ENCODE results near the gene CA4. TPM values are rescaled to one million over a fixed set of nuclear protein-coding genes. Genes with fewer than 3 reads are reported as not detected.

CA4 gene
- total RNA-seq, 1 experiment from 2014 or later, result 1.7 TPM

- H3K14ac ChIP-seq (ENCODE audit: insufficient read depth, low read length), result no peak overlapping the region
- no peak overlapping the region for H2BK15ac ChIP-seq (ENCODE audit: low read depth, low read length)
- H3K79me1 ChIP-seq (ENCODE audit: insufficient read depth, low read depth, low read length, poor library complexity, severe bottlenecking), result no peaks in the 10 kb centered on the region
- H4K91ac ChIP-seq (ENCODE audit: insufficient read length, low read depth, low read length), result no peak overlapping the region
- H3K4me3 Mint-ChIP-seq, result no peak overlapping the region
- H3K79me2 ChIP-seq (ENCODE audit: insufficient read depth, low read length), result no peaks in the 10 kb centered on the region
- H3K36me3 Mint-ChIP-seq (ENCODE audit: insufficient read depth in 1 of 3, low read depth in 3 of 3), result no peaks in the 10 kb centered on the region; a peak in 1 of 7 replicates
- no peak for DNase-seq
- H3K27ac ChIP-seq (ENCODE audit: insufficient read length, low read depth, low read length), result no peak overlapping the region
- H2AK5ac ChIP-seq (ENCODE audit: insufficient read length, low read length), result no peak overlapping the region
- H3K27ac Mint-ChIP-seq, result no peak overlapping the region; a peak in 1 of 7 replicates
- no peak overlapping the region for H3K9ac ChIP-seq (ENCODE audit: extremely low read depth, insufficient read length, low read length)
- no peak overlapping the region for H3K23ac ChIP-seq (ENCODE audit: insufficient read length, low read depth, low read length)
- H3K23me2 ChIP-seq (ENCODE audit: insufficient read length, low read depth, low read length, poor library complexity, severe bottlenecking), result no peaks in the 10 kb centered on the region
- no peak overlapping the region for H4K5ac ChIP-seq (ENCODE audit: insufficient read length, low read depth, low read length)
- no CpG with 5 or more reads among the region's 10 CpGs for whole genome bisulfite sequencing (ENCODE audit: extremely low coverage, insufficient read length, low lambda C conversion rate)
- H3K56ac ChIP-seq (ENCODE audit: insufficient read length, low read depth, low read length), result no peak overlapping the region
- H3K4me1 ChIP-seq (ENCODE audit: insufficient read depth, low read length), result no peaks in the 10 kb centered on the region
- no peak overlapping the region for H2BK120ac ChIP-seq (ENCODE audit: low read depth, low read length, poor library complexity, severe bottlenecking)
- H3K4me1 Mint-ChIP-seq, result peaks cover 19 to 23% of the 10 kb centered on the region in 2 experiments
- TF ChIP-seq CTCF (conservative IDR thresholded peaks at IDR 0.05), result no peak
- no peak overlapping the region for H3T11ph ChIP-seq (ENCODE audit: low read length)
- H3K18ac ChIP-seq (ENCODE audit: insufficient read length, low read depth, low read length), result no peak overlapping the region
- no peak overlapping the region for H3K4me2 ChIP-seq (ENCODE audit: insufficient read depth, insufficient read length, low read length)
- H2BK5ac ChIP-seq (ENCODE audit: insufficient read length, low read length), result no peak overlapping the region
- H3K27me3 Mint-ChIP-seq (ENCODE audit: low read depth), result no peaks in the 10 kb centered on the region; the same call in 1 of the 2 replicates
- no peaks in the 10 kb centered on the region for H3K9me3 ChIP-seq (ENCODE audit: control insufficient read depth, low read depth, low read length)
- no peak overlapping the region for H2AFZ ChIP-seq (ENCODE audit: low read length)
- H4K8ac ChIP-seq (replicated peaks; ENCODE audit: insufficient read length, low read depth, low read length), result no peak overlapping the region
- no peaks in the 10 kb centered on the region for H3K27me3 ChIP-seq (ENCODE audit: insufficient read depth, low read length)
- H2BK12ac ChIP-seq (ENCODE audit: insufficient read length, low read depth, low read length), result no peak overlapping the region
- H2BK20ac ChIP-seq (ENCODE audit: low read depth, low read length, poor library complexity, severe bottlenecking), result no peak overlapping the region
- H4K20me1 ChIP-seq (ENCODE audit: control insufficient read depth, insufficient read depth, insufficient read length), result no peaks in the 10 kb centered on the region
- H3K4ac ChIP-seq (ENCODE audit: low read depth, low read length), result no peak overlapping the region
- H3K9me3 Mint-ChIP-seq, result no peaks in the 10 kb centered on the region
Measured at GRCh38 chr17:60169921-60170817, 20.4 kb downstream of the CA4 start.
